Panc1 (cell line): ENCODE measurements around the gene TMEM91.

Experiments used
- CTCF ChIP-seq: fragments of 450-650 bp; IDR thresholded peaks from 2 replicates; pipeline ENCODE4 v1.5.1; 2017; ENCODE audit warnings: mild to moderate bottlenecking
- POLR2AphosphoS5 ChIP-seq: IDR thresholded peaks from 2 replicates; pipeline ENCODE4 v1.6.1; 2012; ENCODE audit warnings: mild to moderate bottlenecking, low read depth, low read length, moderate library complexity

GRCh38 chr19:41414461-41414860, 38.1 kb downstream of the TMEM91 start:
- no peak for TF ChIP-seq CTCF
- no peak for TF ChIP-seq POLR2AphosphoS5
